Prostate gland (tissue), 2 donors: ENCODE results near the gene TAF1C. TPM values are rescaled to one million over a fixed set of nuclear protein-coding genes. Genes with fewer than 3 reads are reported as not detected.

ENCODE experiments used
- DNase-seq: peaks from one replicate; pipeline ENCODE4 v3.0.0-alpha.2; 2019; ENCODE audit warnings: low spot score
- H3K27ac ChIP-seq, 2 donors: fragments of 200-600 bp; sonication (generic); 2 replicates each; pipeline ENCODE4 v1.5.1; 2017 to 2019
- H3K27me3 ChIP-seq: fragments of 200-600 bp; sonication (generic); replicated peaks from 2 replicates; pipeline ENCODE4 v1.5.1; 2019; ENCODE audit not compliant: insufficient read depth
- H3K36me3 ChIP-seq, 2 donors: fragments of 200-600 bp; sonication (generic); 1 replicate in 1 of 2; 2 replicates in 1 of 2; pipeline versions ENCODE4 v1.5.1 to v1.8.1; 2017 to 2019
- H3K4me1 ChIP-seq: fragments of 200-600 bp; sonication (generic); replicated peaks from 2 replicates; pipeline ENCODE4 v1.5.1; 2019
- H3K4me3 ChIP-seq, 2 donors: fragments of 200-600 bp; sonication (generic); 2 replicates each; pipeline ENCODE4 v1.5.1; 2017 to 2019
- H3K9me3 ChIP-seq: fragments of 200-600 bp; sonication (generic); 2 replicates; pipeline ENCODE4 v1.5.1; 2017
- POLR2A ChIP-seq: fragments of 450-650 bp; IDR thresholded peaks from one replicate; pipeline ENCODE4 v1.6.1; 2016; ENCODE audit warnings: antibody characterized with exemption, mild to moderate bottlenecking
- POLR2AphosphoS5 ChIP-seq: sonication (generic); formaldehyde crosslinking; IDR thresholded peaks from one replicate; pipeline ENCODE4 v1.6.1; 2017; ENCODE audit warnings: antibody characterized with exemption
- WGBS: methylation state at CpG from one replicate; pipeline ENCODE4 v1.1.5; 2018; 5-methylcytosine and 5-hydroxymethylcytosine counted together
- intact Hi-C: fragments of 100-400 bp; cut with DNase I; formaldehyde crosslinking; loops from one replicate; pipeline ENCODE4 v1.14.2; 2022
- total RNA-seq, 2 donors: library from RNA; depleted of rRNA; stranded (reverse); fragments of >200 nt; gene quantifications; one replicate each; pipeline ENCODE4 v1.1.0, GENCODE V29; 2016
- TF ChIP-seq, protein P1 (sequence below), 4 experiments: fragments of 200-600 bp in 2 of 4; fragments of 450-650 bp in 2 of 4; sonication (generic) in 2 of 4; IDR thresholded peaks; 1 replicate in 3 of 4; 2 replicates in 1 of 4; pipeline ENCODE4 v1.5.1; 2016 to 2019; ENCODE audit warnings: antibody characterized with exemption in 4 of 4, mild to moderate bottlenecking in 2 of 4, moderate library complexity in 2 of 4

The TAF1C gene, protein sequence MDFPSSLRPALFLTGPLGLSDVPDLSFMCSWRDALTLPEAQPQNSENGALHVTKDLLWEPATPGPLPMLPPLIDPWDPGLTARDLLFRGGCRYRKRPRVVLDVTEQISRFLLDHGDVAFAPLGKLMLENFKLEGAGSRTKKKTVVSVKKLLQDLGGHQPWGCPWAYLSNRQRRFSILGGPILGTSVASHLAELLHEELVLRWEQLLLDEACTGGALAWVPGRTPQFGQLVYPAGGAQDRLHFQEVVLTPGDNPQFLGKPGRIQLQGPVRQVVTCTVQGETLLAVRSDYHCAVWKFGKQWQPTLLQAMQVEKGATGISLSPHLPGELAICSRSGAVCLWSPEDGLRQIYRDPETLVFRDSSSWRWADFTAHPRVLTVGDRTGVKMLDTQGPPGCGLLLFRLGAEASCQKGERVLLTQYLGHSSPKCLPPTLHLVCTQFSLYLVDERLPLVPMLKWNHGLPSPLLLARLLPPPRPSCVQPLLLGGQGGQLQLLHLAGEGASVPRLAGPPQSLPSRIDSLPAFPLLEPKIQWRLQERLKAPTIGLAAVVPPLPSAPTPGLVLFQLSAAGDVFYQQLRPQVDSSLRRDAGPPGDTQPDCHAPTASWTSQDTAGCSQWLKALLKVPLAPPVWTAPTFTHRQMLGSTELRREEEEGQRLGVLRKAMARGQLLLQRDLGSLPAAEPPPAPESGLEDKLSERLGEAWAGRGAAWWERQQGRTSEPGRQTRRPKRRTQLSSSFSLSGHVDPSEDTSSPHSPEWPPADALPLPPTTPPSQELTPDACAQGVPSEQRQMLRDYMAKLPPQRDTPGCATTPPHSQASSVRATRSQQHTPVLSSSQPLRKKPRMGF
- total RNA-seq: 10 to 100 TPM; 53.4 to 87.9 TPM

DNA sequence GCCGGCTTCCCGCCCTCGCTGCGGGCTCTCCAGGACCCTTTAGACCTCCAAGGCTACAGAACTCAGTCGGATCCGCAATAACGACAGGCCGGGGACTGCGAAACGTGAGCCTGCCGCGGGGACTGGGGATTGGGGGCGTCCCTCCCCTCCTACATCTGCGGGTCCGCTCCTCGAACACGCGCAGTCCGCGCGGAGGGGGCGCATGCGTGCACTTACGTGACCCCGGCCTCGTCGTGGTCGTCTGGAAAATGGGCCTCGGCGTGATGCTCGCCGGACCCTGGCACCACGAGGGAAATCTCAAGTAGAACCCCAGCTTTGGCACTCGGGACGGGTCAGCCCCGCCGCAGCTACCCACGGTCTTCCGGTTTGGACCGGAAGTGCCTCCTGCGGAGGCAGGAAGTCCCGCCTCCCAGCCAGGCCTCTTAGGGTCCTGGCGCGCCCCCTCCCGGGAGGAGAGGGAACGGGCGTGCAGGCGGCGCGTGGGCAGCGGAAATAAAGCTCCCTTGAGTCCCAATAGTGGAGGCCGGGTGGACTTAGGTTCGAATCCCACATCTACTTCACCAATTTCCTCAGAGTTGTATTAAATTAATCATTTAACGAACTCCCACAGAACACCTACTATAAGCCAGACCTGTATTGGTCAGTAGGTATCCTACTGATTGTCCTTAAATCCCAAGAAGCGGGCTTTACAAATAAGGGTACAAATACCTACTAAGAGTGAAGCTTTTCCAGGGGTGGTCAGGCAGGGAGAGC, at the start of gene TAF1C:
TAF1C (minus strand) TSS at position 373 of the 753 bp plus-strand sequence. CDS start 2,069 bp downstream, outside the sequence.
- peak within 1 kb of the TSS; percentile 50 to 54 for H3K27ac ChIP-seq
- peak; percentile 92 for TF ChIP-seq POLR2AphosphoS5
- TF ChIP-seq POLR2A: peak; percentile 33
- TF ChIP-seq, protein P1, sequence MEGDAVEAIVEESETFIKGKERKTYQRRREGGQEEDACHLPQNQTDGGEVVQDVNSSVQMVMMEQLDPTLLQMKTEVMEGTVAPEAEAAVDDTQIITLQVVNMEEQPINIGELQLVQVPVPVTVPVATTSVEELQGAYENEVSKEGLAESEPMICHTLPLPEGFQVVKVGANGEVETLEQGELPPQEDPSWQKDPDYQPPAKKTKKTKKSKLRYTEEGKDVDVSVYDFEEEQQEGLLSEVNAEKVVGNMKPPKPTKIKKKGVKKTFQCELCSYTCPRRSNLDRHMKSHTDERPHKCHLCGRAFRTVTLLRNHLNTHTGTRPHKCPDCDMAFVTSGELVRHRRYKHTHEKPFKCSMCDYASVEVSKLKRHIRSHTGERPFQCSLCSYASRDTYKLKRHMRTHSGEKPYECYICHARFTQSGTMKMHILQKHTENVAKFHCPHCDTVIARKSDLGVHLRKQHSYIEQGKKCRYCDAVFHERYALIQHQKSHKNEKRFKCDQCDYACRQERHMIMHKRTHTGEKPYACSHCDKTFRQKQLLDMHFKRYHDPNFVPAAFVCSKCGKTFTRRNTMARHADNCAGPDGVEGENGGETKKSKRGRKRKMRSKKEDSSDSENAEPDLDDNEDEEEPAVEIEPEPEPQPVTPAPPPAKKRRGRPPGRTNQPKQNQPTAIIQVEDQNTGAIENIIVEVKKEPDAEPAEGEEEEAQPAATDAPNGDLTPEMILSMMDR (IDR thresholded peaks at IDR 0.05): peak; percentile 98 to 99 (median 98)
- H3K4me1 ChIP-seq: no peaks in the 10 kb centered on the region
- H3K36me3 ChIP-seq: peaks cover 0 to 5% of the 10 kb centered on the region in 2 donors
- H3K9me3 ChIP-seq: no peaks in the 10 kb centered on the region
- no peaks in the 10 kb centered on the region for H3K27me3 ChIP-seq
- peak within 1 kb of the TSS; percentile 74 to 83 for H3K4me3 ChIP-seq
- 3% methylated on average over 39 of the region's 55 CpGs for WGBS
- intact Hi-C loops: loop anchor here (5.0 kb wide), 1 partner anchor 300 kb away; no protein-coding TSS in a partner anchor
- peak; percentile 89 for DNase-seq

DNA sequence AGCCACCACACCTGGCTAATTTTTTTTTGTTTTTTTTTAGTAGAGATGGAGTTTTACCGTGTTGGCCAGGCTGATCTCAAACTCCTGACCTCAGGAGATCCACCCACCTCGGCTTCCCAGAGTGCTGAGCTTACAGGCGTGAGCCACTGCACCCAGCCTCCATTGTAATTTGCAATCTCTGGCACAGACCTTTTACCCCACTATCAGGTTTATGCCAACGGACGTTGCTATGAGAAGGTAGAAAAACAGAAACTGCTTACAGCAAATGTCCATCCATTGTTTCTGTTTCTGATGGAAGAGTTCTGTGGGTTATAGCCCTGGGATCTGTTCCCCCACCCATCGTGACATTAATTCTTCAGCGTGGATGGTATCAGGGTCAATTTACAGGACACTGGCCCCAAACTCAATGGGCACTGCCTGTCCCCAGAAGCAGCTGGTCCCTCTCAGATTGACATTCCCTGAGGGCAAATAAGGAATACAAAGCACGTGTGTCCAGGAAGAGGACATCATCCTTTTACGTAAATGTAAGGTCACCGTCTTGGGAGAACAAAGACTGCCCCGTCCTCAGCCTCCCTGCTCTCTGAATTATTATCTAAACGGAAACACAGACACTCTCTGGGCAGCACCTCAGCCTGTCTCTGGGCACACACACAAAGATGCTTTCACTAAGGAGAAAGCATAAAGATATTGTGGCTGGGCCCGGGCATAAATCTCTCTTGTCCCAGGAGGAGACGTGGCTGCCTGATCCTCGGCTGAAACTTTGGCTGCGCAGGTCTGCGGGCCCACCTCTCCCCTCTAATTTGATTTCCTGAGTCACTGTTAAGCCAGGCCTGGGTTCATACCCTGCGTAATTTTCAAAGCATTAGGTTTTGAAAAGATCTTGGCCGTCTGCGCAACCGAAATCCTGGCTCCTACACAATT, 47.7 kb upstream of the TAF1C start:
- 31% methylated on average over 21 of the region's 21 CpGs for WGBS
- intact Hi-C loops: loop anchor here (10.0 kb wide), 1 partner anchor 70 kb away; no protein-coding TSS in a partner anchor
- H3K9me3 ChIP-seq: no peaks in the 10 kb centered on the region
- no peaks in the 10 kb centered on the region for H3K27me3 ChIP-seq
- TF ChIP-seq, protein P1 (IDR thresholded peaks at IDR 0.05): no peak
- TF ChIP-seq POLR2AphosphoS5: peak; percentile 69
- no peak for TF ChIP-seq POLR2A
- peak overlapping the region; percentile 65 to 68 for H3K27ac ChIP-seq
- no peaks in the 10 kb centered on the region for H3K4me1 ChIP-seq
- no peak for DNase-seq
- no peak overlapping the region for H3K4me3 ChIP-seq
- H3K36me3 ChIP-seq: no peaks in the 10 kb centered on the region

DNA sequence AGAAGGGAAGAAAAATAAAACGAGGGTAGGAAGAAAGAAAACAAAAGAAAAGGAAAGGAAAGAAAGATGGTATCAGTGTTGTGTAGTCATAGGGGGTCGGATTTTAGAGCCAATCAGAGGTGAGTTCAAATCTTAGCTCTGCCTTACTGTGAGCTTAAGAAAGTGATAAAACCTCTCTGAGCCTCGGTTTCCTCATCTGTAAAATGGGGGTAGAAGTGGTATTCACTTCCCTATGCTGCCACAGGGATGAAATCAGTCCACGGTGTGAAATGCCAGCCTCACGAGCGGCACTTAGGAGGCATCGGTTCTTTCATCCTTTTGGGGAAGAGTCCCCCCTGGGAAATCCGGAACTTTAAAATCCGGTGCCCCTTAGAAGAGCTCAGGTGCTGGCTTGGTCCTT, 46.9 kb upstream of the TAF1C start:
- Histone ChIP-seq H3K36me3 (no peaks in the 10 kb centered on the region), H3K27ac (peak overlapping the region in 1 of 2 donors; percentile 65), H3K4me3 (no peak overlapping the region), H3K4me1 (no peaks in the 10 kb centered on the region), H3K9me3 (no peaks in the 10 kb centered on the region), H3K27me3 (no peaks in the 10 kb centered on the region)
- intact Hi-C loops: loop anchor here (10.0 kb wide), 1 partner anchor 71 kb away; no protein-coding TSS in a partner anchor
- TF ChIP-seq POLR2A: no peak
- TF ChIP-seq, protein P1 (IDR thresholded peaks at IDR 0.05): no peak
- no peak for TF ChIP-seq POLR2AphosphoS5
- 88% methylated on average over 9 of the region's 9 CpGs for WGBS
- DNase-seq: no peak

DNA sequence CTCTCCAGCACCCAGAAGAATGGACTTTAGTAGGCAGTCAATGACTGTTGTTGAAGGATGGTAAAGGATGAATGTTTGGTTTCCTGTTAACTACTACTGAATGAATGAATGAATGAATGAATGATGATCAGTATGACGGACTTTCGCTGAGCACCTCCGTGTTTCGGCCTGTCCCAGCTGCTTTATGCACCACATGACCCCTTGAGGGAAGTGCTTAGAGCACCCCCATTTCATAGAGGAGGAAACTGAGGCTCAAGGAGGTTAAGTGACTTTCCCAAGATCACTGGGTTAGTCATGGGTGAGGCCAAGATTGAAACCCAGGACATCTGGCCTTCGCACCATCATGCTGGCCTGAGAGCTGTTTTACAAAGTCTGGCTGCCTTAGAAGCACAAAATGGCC, 46.1 kb upstream of the TAF1C start:
- intact Hi-C loops: loop anchor here (10.0 kb wide), 1 partner anchor 72 kb away; no protein-coding TSS in a partner anchor
- Histone ChIP-seq H3K27me3 (no peaks in the 10 kb centered on the region), H3K9me3 (no peaks in the 10 kb centered on the region), H3K4me3 (no peak overlapping the region), H3K27ac (no peak overlapping the region), H3K36me3 (no peaks in the 10 kb centered on the region), H3K4me1 (no peaks in the 10 kb centered on the region)
- no peak for TF ChIP-seq POLR2AphosphoS5
- no peak for TF ChIP-seq POLR2A
- TF ChIP-seq, protein P1 (IDR thresholded peaks at IDR 0.05): no peak
- DNase-seq: no peak
- WGBS: 98% methylated on average over 5 of the region's 5 CpGs
